GM12878 (cell line): ENCODE data around the gene GGTA1. TPM values are rescaled to one million over a fixed set of nuclear protein-coding genes. Genes with fewer than 3 reads are reported as not detected.

Experiments
- ATAC-seq: fragments of 200-7000 bp; cut with Tn5 transposase; 3 replicates; pipeline ENCODE4 v1.9.1; 2020; ENCODE audit warnings: mild to moderate bottlenecking, moderate library complexity
- BruUV-seq: library from RNA; stranded (reverse); fragments of 400-500 nt; replicated peaks from 2 replicates; lab custom pipeline; 2021; lab: Mats Ljungman, UMichigan
- CTCF ChIA-PET: fragments of 300-600 bp; sonication (Branson Sonifier 250); formaldehyde crosslinking; extraction: SDS; loops from one replicate; lab custom pipeline; 2021; ENCODE audit warnings: inconsistent platforms; lab: Yijun Ruan, JAX
- POLR2A ChIA-PET: fragments of 350-600 bp; formaldehyde crosslinking; extraction: SDS; loops from one replicate; lab custom pipeline; 2021; ENCODE audit warnings: inconsistent platforms; lab: Charles Lee
- RAD21 ChIA-PET: fragments of 300-600 bp; sonication (Branson Sonifier 250); formaldehyde crosslinking; loops from one replicate; lab custom pipeline; 2023; ENCODE audit warnings: antibody characterized with exemption; ENCODE audit not compliant: unreplicated experiment; lab: Charles Lee
- SMC1A ChIA-PET: fragments of 300-600 bp; sonication (Branson Sonifier 250); formaldehyde crosslinking; loops from one replicate; lab custom pipeline; 2023; ENCODE audit not compliant: unreplicated experiment, uncharacterized antibody; lab: Charles Lee
- DNase-seq: peaks from one replicate; pipeline ENCODE4 v3.0.0-alpha.2; 2011; ENCODE audit warnings: low read depth, low spot score
- FAIRE-seq: peaks from 3 replicates; lab custom pipeline; 2011; peaks lifted over from hg19 to GRCh38; lab: Jason Lieb, UNC
- H2AFZ ChIP-seq: 2 replicates; pipeline ENCODE4 v1.6.0; 2011; ENCODE audit warnings: low read depth, low read length, control low read depth; ENCODE audit not compliant: control insufficient read depth
- H3K27ac ChIP-seq: 2 replicates; pipeline ENCODE4 v1.5.1; 2011; ENCODE audit warnings: control low read depth; ENCODE audit not compliant: control insufficient read depth, insufficient read depth
- H3K27me3 ChIP-seq, 2 experiments: replicated peaks in 1 of 2; 2 replicates each; pipeline versions ENCODE4 v1.6.0 to v1.6.1; 2011; ENCODE audit warnings: low read length in 1 of 2; ENCODE audit not compliant: control insufficient read depth in 2 of 2, insufficient read depth in 2 of 2
- H3K36me3 ChIP-seq, 2 experiments: 2 replicates each; pipeline ENCODE4 v1.5.1; 2011; ENCODE audit warnings: low read length in 1 of 2; ENCODE audit not compliant: control insufficient read depth in 2 of 2, insufficient read depth in 2 of 2
- H3K4me1 ChIP-seq: 2 replicates; pipeline ENCODE4 v1.6.1; 2011; ENCODE audit warnings: mild to moderate bottlenecking, low read length, moderate library complexity, mixed read lengths; ENCODE audit not compliant: control insufficient read depth, insufficient read depth
- H3K4me2 ChIP-seq: 2 replicates; pipeline ENCODE4 v1.6.0; 2011; ENCODE audit warnings: control low read depth; ENCODE audit not compliant: control insufficient read depth, insufficient read depth
- H3K4me3 ChIP-seq: fragments of 200-600 bp; sonication (generic); 2 replicates; pipeline ENCODE4 v1.5.1; 2016
- H3K79me2 ChIP-seq: 2 replicates; pipeline ENCODE4 v1.6.0; 2011; ENCODE audit warnings: low read length; ENCODE audit not compliant: control insufficient read depth, insufficient read depth
- H3K9ac ChIP-seq: 2 replicates; pipeline ENCODE4 v1.8.0; 2011; ENCODE audit warnings: low read length, control low read depth, mixed read lengths; ENCODE audit not compliant: control insufficient read depth, insufficient read depth
- H3K9me3 ChIP-seq: replicated peaks from 3 replicates; pipeline ENCODE4 v1.5.1; 2011; ENCODE audit warnings: mild to moderate bottlenecking, low read length; ENCODE audit not compliant: control insufficient read depth, insufficient read depth
- H4K20me1 ChIP-seq: 2 replicates; pipeline ENCODE4 v1.6.0; 2011; ENCODE audit not compliant: control insufficient read depth, insufficient read depth
- ATF2 ChIP-seq: IDR thresholded peaks from 2 replicates; pipeline ENCODE4 v1.6.1; 2012; ENCODE audit warnings: low read length, inconsistent platforms
- CBFB ChIP-seq: IDR thresholded peaks from 2 replicates; pipeline ENCODE4 v1.6.1; 2016; ENCODE audit warnings: antibody characterized with exemption, low read depth
- CBX5 ChIP-seq: sonication (generic); IDR thresholded peaks from 2 replicates; pipeline ENCODE4 v1.6.1; 2016; ENCODE audit warnings: low read depth, moderate library complexity, mild to moderate bottlenecking, inconsistent platforms
- E2F4 ChIP-seq: IDR thresholded peaks from 2 replicates; pipeline ENCODE4 v1.6.1; 2012; ENCODE audit warnings: low read depth, low read length, improper control_type of control experiment
- IKZF1 ChIP-seq: fragments of 450-650 bp; conservative IDR thresholded peaks from 2 replicates; pipeline ENCODE4 v1.6.1; 2017; ENCODE audit warnings: antibody characterized with exemption, mild to moderate bottlenecking
- IRF5 ChIP-seq: fragments of 450-650 bp; IDR thresholded peaks from 2 replicates; pipeline ENCODE4 v1.6.1; 2017; ENCODE audit warnings: borderline replicate concordance
- JUNB ChIP-seq: IDR thresholded peaks from 2 replicates; pipeline ENCODE4 v1.6.1; 2016; ENCODE audit warnings: antibody characterized with exemption, mild to moderate bottlenecking
- KAT2A ChIP-seq: conservative IDR thresholded peaks from 2 replicates; pipeline ENCODE4 v1.6.1; 2011; ENCODE audit warnings: low read depth, low read length; ENCODE audit not compliant: control insufficient read depth
- KLF5 ChIP-seq: fragments of 450-650 bp; IDR thresholded peaks from 2 replicates; pipeline ENCODE4 v1.6.1; 2014; ENCODE audit warnings: mild to moderate bottlenecking; ENCODE audit not compliant: partially characterized antibody
- LARP7 ChIP-seq: fragments of 450-650 bp; IDR thresholded peaks from 2 replicates; pipeline ENCODE4 v1.6.1; 2017; ENCODE audit warnings: mild to moderate bottlenecking
- MEF2A ChIP-seq: IDR thresholded peaks from 2 replicates; pipeline ENCODE4 v1.6.1; 2011; ENCODE audit warnings: low read depth, mild to moderate bottlenecking, low read length, moderate library complexity; ENCODE audit not compliant: insufficient read depth
- MEF2B ChIP-seq: fragments of 450-650 bp; IDR thresholded peaks from 2 replicates; pipeline ENCODE4 v1.6.1; 2018; ENCODE audit warnings: mild to moderate bottlenecking, moderate library complexity; ENCODE audit not compliant: partially characterized antibody, poor library complexity, severe bottlenecking
- NFIC ChIP-seq: IDR thresholded peaks from 2 replicates; pipeline ENCODE4 v1.6.1; 2012; ENCODE audit warnings: low read depth, mild to moderate bottlenecking, inconsistent platforms, low read length, moderate library complexity
- PML ChIP-seq: IDR thresholded peaks from 2 replicates; pipeline ENCODE4 v1.6.1; 2012; ENCODE audit warnings: low read length, inconsistent platforms
- SIN3A ChIP-seq: IDR thresholded peaks from 2 replicates; pipeline ENCODE4 v1.6.1; 2012; ENCODE audit warnings: low read depth, low read length, improper control_type of control experiment
- SMC3 ChIP-seq: IDR thresholded peaks from 2 replicates; pipeline ENCODE4 v1.6.1; 2011; ENCODE audit warnings: low read length, improper control_type of control experiment, borderline replicate concordance
- SP1 ChIP-seq: IDR thresholded peaks from one replicate; pipeline ENCODE4 v1.6.1; 2011; ENCODE audit warnings: low read depth, low read length
- SUZ12 ChIP-seq: fragments of 200-600 bp; sonication (generic); IDR thresholded peaks from one replicate; pipeline ENCODE4 v1.6.1; 2018; ENCODE audit warnings: antibody characterized with exemption, mild to moderate bottlenecking; ENCODE audit not compliant: unreplicated experiment
- WRNIP1 ChIP-seq: IDR thresholded peaks from 2 replicates; pipeline ENCODE4 v1.6.1; 2011; ENCODE audit warnings: low read depth, low read length, improper control_type of control experiment, borderline replicate concordance
- WGBS: methylation state at CpG from one replicate; pipeline ENCODE4 v1.1.6; 2016; ENCODE audit warnings: low lambda C conversion rate; ENCODE audit not compliant: insufficient replicate concordance, insufficient coverage; ENCODE audit errors: missing lambda C conversion rate; 5-methylcytosine and 5-hydroxymethylcytosine counted together
- in situ Hi-C: fragments of 300-500 bp; cut with MboI; formaldehyde crosslinking; loops from 9 replicates; pipeline ENCODE4 v1.14.3; 2018; ENCODE audit warnings: mixed read lengths
- intact Hi-C: fragments of 100-400 bp; cut with micrococcal nuclease; formaldehyde crosslinking; loops from one replicate; pipeline ENCODE4 v1.14.2; 2022; ENCODE audit not compliant: unreplicated experiment
- polyA plus RNA-seq, 11 experiments: library from polyadenylated mRNA; depleted of rRNA in 4 of 11; unstranded in 6 of 11; stranded (reverse) in 5 of 11; fragments of >200 nt; fragmentation: Nextera tagmentation in 4 of 11; fragmentation: Illumina TruSeq in 1 of 11; extraction: Ambion mirVana in 4 of 11; extraction: Trizol in 1 of 11; gene quantifications; 1 replicate in 1 of 11; 2 replicates in 10 of 11; pipeline versions ENCODE4 v1.2.1 to v1.2.3, GENCODE V29; 2011 to 2016; ENCODE audit warnings: inconsistent platforms in 2 of 11, missing spikeins in 2 of 11, low read depth in 1 of 11
- total RNA-seq, 4 experiments: library from RNA; depleted of rRNA in 3 of 4; stranded (reverse); fragments of >200 nt in 3 of 4; fragmentation: Illumina TruSeq in 1 of 4; extraction: Trizol in 1 of 4; gene quantifications; 2 replicates each; pipeline versions ENCODE4 v1.2.1 to v1.2.3, GENCODE V29; 2013 to 2021

GGTA1 gene
- total and polyA plus RNA-seq, 10 of the 15 experiments (the other 5 are each of a cell fraction or from before 2014, with no cell fraction given): 0.09 to 0.65 (median 0.17) TPM; not detected in 2

DNA sequence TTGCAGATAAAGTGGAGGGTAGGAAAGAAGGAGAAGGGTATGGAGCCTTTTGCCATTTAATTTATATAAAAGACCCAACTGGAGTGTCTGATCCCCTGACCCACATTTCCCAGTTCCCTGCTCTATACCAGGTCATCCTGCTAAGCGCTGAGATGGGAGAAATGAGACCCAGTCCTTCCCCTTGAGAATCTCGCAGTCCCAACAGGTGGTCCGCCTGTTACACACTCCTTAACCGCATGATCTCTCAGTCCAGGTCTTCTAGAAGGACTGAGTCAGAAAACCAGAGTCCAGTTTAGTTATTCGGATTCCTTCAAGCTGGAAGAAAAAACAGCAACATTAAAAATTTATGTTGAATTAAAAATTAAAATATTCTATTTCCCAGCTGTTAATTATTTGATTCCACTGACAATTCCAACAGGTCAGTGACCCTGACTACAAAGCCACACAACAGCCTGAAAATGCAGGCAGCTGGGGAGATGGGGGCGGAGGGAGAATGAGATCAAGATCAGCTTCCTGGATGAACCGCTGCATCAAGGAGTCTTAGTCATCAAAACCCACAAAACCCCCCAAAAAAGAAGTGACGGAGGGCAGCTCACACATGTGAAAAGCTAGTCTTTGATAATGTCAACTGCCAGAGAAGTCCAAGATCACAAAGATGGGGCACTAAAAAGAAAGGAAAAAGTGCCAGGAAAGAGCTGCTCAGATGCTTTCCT lies 44.0 kb downstream of the GGTA1 start (continued):
- TF ChIP-seq NFIC (peak; percentile 79; the same call in 1 of the 2 replicates), IRF5 (no peak), JUNB (peak; percentile 66), KLF5 (no peak), WRNIP1 (no peak), LARP7 (no peak)
- TF ChIP-seq, all 136 proteins: peak for 13

DNA sequence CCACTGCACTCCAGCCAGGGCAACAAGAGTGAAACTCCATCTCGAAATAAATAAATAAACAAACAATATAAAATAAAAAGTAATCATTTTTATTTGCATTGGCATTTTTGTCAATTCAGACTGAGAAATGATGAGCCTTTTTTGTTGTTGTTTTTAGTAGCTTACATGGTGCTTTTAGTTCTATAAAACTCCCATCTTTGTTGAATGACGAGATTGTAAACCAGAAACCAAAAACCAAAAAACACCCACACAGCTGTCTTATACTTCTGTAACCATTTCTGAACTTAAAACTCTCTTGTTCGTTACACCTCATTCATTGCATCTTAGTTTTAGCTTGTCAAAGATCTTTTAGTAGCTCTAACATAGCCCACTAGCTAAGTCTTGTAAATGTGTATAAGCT lies 44.7 kb downstream of the GGTA1 start:
- Histone ChIP-seq H3K4me3 (no peak overlapping the region), H3K36me3 (no peaks in the 10 kb centered on the region), H3K4me2 (no peak overlapping the region), H3K27me3 (no peaks in the 10 kb centered on the region; a peak in 1 of 4 replicates), H3K9me3 (no peaks in the 10 kb centered on the region), H3K79me2 (no peaks in the 10 kb centered on the region), H3K4me1 (no peaks in the 10 kb centered on the region; the same call in 1 of the 2 replicates), H2AFZ (no peak overlapping the region), H4K20me1 (no peaks in the 10 kb centered on the region), H3K27ac (no peak overlapping the region), H3K9ac (no peak overlapping the region)
- intact Hi-C loops (no loop called here), in situ Hi-C loops (no loop called here)
- no TSS peak for BruUV-seq
- 2% methylated on average over 3 of the region's 3 CpGs for WGBS
- ATAC-seq (peak; percentile 36; the same call in 2 of the 3 replicates), FAIRE-seq (no peak), DNase-seq (no peak)
- SMC1A ChIA-PET: no interaction called here
- CTCF ChIA-PET: interaction anchor here (1.5 kb wide), 1 partner anchor 135 kb away, joined by 5 read pairs; no protein-coding TSS in a partner anchor
- POLR2A ChIA-PET: no interaction called here
- RAD21 ChIA-PET: no interaction called here
- TF ChIP-seq SUZ12 (no peak), WRNIP1 (no peak), MEF2A (no peak), JUNB (peak; percentile 64), PML (no peak), ATF2 (peak; percentile 52; the same call in 1 of the 2 replicates), IKZF1 (no peak), E2F4 (no peak), CBFB (peak; percentile 56; the same call in 1 of the 2 replicates), CBX5 (no peak), SIN3A (no peak), MEF2B (no peak), SMC3 (no peak), SP1 (no peak), KAT2A (no peak)
